WTC11 (cell line): ENCODE results near the gene FDXR. TPM values are rescaled to one million over a fixed set of nuclear protein-coding genes. Genes with fewer than 3 reads are reported as not detected.

Source experiments
- ATAC-seq: fragments of 200-7000 bp; cut with Tn5 transposase; 2 replicates; pipeline ENCODE4 v1.10.0; 2021; ENCODE audit warnings: mild to moderate bottlenecking, moderate library complexity
- CTCF ChIA-PET: fragments of 300-600 bp; sonication (Branson Sonifier 250); formaldehyde crosslinking; loops from one replicate; lab custom pipeline; 2021; ENCODE audit warnings: antibody characterized with exemption; lab: Charles Lee
- POLR2A ChIA-PET: fragments of 350-600 bp; sonication (Branson Sonifier 250); formaldehyde crosslinking; loops from one replicate; lab custom pipeline; 2021; ENCODE audit warnings: antibody characterized with exemption; lab: Charles Lee
- DNase-seq: peaks from one replicate; pipeline ENCODE4 v3.0.0; 2021; ENCODE audit warnings: low spot score
- H3K27ac Mint-ChIP-seq: 2 replicates; pipeline ENCODE4 v1.8.0; 2021; ENCODE audit warnings: mixed read lengths
- H3K27me3 Mint-ChIP-seq: 2 replicates; pipeline ENCODE4 v1.8.0; 2021; ENCODE audit warnings: low read depth, mild to moderate bottlenecking, moderate library complexity, mixed read lengths
- H3K36me3 Mint-ChIP-seq: 2 replicates; pipeline ENCODE4 v1.8.0; 2021; ENCODE audit warnings: mixed read lengths
- H3K4me1 Mint-ChIP-seq: 2 replicates; pipeline ENCODE4 v1.8.0; 2022; ENCODE audit warnings: mixed read lengths
- H3K4me3 Mint-ChIP-seq: 2 replicates; pipeline ENCODE4 v1.8.0; 2021; ENCODE audit warnings: mild to moderate bottlenecking, moderate library complexity, mixed read lengths
- H3K9me3 Mint-ChIP-seq: 2 replicates; pipeline ENCODE4 v1.8.0; 2021; ENCODE audit warnings: mixed read lengths
- CREB1 ChIP-seq: sonication (generic); formaldehyde crosslinking; IDR thresholded peaks from 2 replicates; pipeline ENCODE4 v1.8.0; 2023; ENCODE audit warnings: mild to moderate bottlenecking, missing genetic modification reagents
- ELF4 ChIP-seq: sonication (generic); formaldehyde crosslinking; IDR thresholded peaks from 2 replicates; pipeline ENCODE4 v1.8.1; 2022; ENCODE audit warnings: low read depth, mild to moderate bottlenecking, moderate library complexity, missing genetic modification reagents
- ESRRA ChIP-seq: sonication (generic); formaldehyde crosslinking; IDR thresholded peaks from 2 replicates; pipeline ENCODE4 v1.8.1; 2022; ENCODE audit warnings: mild to moderate bottlenecking, missing genetic modification reagents, borderline replicate concordance
- ETV6 ChIP-seq: sonication (generic); formaldehyde crosslinking; IDR thresholded peaks from 2 replicates; pipeline ENCODE4 v1.8.1; 2022; ENCODE audit warnings: mild to moderate bottlenecking, missing genetic modification reagents
- FOXK1 ChIP-seq: sonication (generic); formaldehyde crosslinking; IDR thresholded peaks from 2 replicates; pipeline ENCODE4 v1.8.0; 2022; ENCODE audit warnings: mild to moderate bottlenecking, moderate library complexity, missing genetic modification reagents
- GRHL2 ChIP-seq: fragments of 250-450 bp; sonication (Bioruptor Pico); IDR thresholded peaks from 2 replicates; pipeline ENCODE4 v1.8.0; 2022; ENCODE audit warnings: mild to moderate bottlenecking, moderate library complexity; ENCODE audit not compliant: insufficient replicate concordance, severe bottlenecking
- IRF2 ChIP-seq: sonication (generic); formaldehyde crosslinking; IDR thresholded peaks from 2 replicates; pipeline ENCODE4 v1.8.0; 2022; ENCODE audit warnings: low read depth, missing genetic modification reagents, borderline replicate concordance
- JAZF1 ChIP-seq: fragments of 250-450 bp; sonication (Bioruptor Pico); IDR thresholded peaks from 2 replicates; pipeline ENCODE4 v1.9.0; 2021; ENCODE audit warnings: moderate library complexity, mild to moderate bottlenecking, inconsistent platforms
- MLX ChIP-seq: sonication (generic); formaldehyde crosslinking; IDR thresholded peaks from 2 replicates; pipeline ENCODE4 v1.8.1; 2023; ENCODE audit warnings: mild to moderate bottlenecking, missing genetic modification reagents, moderate library complexity
- NR2C2 ChIP-seq: sonication (generic); formaldehyde crosslinking; IDR thresholded peaks from 2 replicates; pipeline ENCODE4 v1.8.0; 2022; ENCODE audit warnings: mild to moderate bottlenecking, missing genetic modification reagents
- NR3C1 ChIP-seq: sonication (generic); formaldehyde crosslinking; conservative IDR thresholded peaks from 2 replicates; pipeline ENCODE4 v1.8.1; 2023; ENCODE audit warnings: low read depth, mild to moderate bottlenecking, missing genetic modification reagents
- TEAD4 ChIP-seq: sonication (generic); formaldehyde crosslinking; IDR thresholded peaks from 2 replicates; pipeline ENCODE4 v1.8.0; 2022; ENCODE audit warnings: mild to moderate bottlenecking, missing genetic modification reagents
- ZBTB21 ChIP-seq: sonication (generic); formaldehyde crosslinking; IDR thresholded peaks from 2 replicates; pipeline ENCODE4 v1.8.1; 2023; ENCODE audit warnings: mild to moderate bottlenecking, missing genetic modification reagents, borderline replicate concordance
- ZNF138 ChIP-seq: sonication (generic); formaldehyde crosslinking; conservative IDR thresholded peaks from 2 replicates; pipeline ENCODE4 v1.8.1; 2022; ENCODE audit warnings: mild to moderate bottlenecking, moderate library complexity, missing genetic modification reagents
- ZSCAN18 ChIP-seq: fragments of 250-450 bp; sonication (Bioruptor Pico); IDR thresholded peaks from 2 replicates; pipeline ENCODE4 v2.1.2; 2022; ENCODE audit warnings: mild to moderate bottlenecking, moderate library complexity
- total RNA-seq: library from RNA; stranded (reverse); gene quantifications from 3 replicates; pipeline ENCODE4 v1.2.3, GENCODE V29; 2021
- TF ChIP-seq, protein P1 (sequence below): fragments of 250-450 bp; sonication (Bioruptor Pico); IDR thresholded peaks from 2 replicates; pipeline ENCODE4 v1.9.0; 2021; ENCODE audit warnings: moderate library complexity, mild to moderate bottlenecking, inconsistent platforms, borderline replicate concordance
- TF ChIP-seq, protein P2 (sequence below): sonication (generic); formaldehyde crosslinking; IDR thresholded peaks from 2 replicates; pipeline ENCODE4 v1.8.0; 2023; ENCODE audit warnings: missing genetic modification reagents
- TF ChIP-seq, protein P3 (sequence below): fragments of 250-450 bp; sonication (Bioruptor Pico); conservative IDR thresholded peaks from 2 replicates; pipeline ENCODE4 v1.9.0; 2021; ENCODE audit warnings: mild to moderate bottlenecking
- TF ChIP-seq, protein P4 (sequence below): fragments of 250-450 bp; sonication (Bioruptor Pico); IDR thresholded peaks from 2 replicates; pipeline ENCODE4 v1.8.0; 2021; ENCODE audit warnings: mild to moderate bottlenecking
- TF ChIP-seq, protein P5 (sequence below): sonication (generic); formaldehyde crosslinking; IDR thresholded peaks from 2 replicates; pipeline ENCODE4 v1.8.0; 2022; ENCODE audit warnings: mild to moderate bottlenecking, missing genetic modification reagents
- TF ChIP-seq, protein P6 (sequence below): sonication (generic); formaldehyde crosslinking; IDR thresholded peaks from 2 replicates; pipeline ENCODE4 v1.8.0; 2023; ENCODE audit warnings: mild to moderate bottlenecking, missing genetic modification reagents
- TF ChIP-seq, protein P7 (sequence below): sonication (generic); formaldehyde crosslinking; IDR thresholded peaks from 2 replicates; pipeline ENCODE4 v1.8.1; 2023; ENCODE audit warnings: mild to moderate bottlenecking, missing genetic modification reagents, moderate library complexity

Gene FDXR
- total RNA-seq, 1 experiment from 2014 or later = 52.8 TPM

DNA sequence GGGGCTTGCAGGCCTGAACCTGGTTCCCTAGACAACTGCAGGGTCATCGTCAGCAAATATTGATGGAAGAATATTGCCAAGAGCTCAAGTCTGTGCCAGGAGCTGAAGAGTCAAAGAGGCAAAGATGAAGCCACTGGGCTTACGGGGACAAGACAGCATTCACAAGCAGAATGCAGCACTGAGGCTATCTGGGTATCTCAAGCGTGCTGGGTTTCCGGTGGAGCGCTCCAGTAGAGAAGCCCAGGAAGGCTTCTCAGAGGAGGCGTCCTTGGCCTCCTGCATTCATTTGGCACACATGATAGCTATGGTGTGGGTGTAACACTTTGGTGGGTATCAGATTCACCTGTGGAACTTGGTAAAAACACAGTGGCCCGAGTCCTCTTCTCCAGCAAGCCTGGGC lies 17.8 kb upstream of the FDXR start (continued):
- TF ChIP-seq, protein P1, sequence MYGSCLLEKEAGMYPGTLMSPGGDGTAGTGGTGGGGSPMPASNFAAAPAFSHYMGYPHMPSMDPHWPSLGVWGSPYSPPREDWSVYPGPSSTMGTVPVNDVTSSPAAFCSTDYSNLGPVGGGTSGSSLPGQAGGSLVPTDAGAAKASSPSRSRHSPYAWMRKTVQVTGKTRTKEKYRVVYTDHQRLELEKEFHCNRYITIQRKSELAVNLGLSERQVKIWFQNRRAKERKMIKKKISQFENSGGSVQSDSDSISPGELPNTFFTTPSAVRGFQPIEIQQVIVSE (CRISPR knock-in tag) = no peak
- TF ChIP-seq, protein P2, sequence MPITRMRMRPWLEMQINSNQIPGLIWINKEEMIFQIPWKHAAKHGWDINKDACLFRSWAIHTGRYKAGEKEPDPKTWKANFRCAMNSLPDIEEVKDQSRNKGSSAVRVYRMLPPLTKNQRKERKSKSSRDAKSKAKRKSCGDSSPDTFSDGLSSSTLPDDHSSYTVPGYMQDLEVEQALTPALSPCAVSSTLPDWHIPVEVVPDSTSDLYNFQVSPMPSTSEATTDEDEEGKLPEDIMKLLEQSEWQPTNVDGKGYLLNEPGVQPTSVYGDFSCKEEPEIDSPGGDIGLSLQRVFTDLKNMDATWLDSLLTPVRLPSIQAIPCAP (CRISPR knock-in tag) = no peak
- TF ChIP-seq ESRRA (CRISPR knock-in tag) (no peak), ELF4 (CRISPR knock-in tag) (no peak), MLX (CRISPR knock-in tag) (no peak), JAZF1 (CRISPR knock-in tag) (no peak)
- TF ChIP-seq, protein P3, sequence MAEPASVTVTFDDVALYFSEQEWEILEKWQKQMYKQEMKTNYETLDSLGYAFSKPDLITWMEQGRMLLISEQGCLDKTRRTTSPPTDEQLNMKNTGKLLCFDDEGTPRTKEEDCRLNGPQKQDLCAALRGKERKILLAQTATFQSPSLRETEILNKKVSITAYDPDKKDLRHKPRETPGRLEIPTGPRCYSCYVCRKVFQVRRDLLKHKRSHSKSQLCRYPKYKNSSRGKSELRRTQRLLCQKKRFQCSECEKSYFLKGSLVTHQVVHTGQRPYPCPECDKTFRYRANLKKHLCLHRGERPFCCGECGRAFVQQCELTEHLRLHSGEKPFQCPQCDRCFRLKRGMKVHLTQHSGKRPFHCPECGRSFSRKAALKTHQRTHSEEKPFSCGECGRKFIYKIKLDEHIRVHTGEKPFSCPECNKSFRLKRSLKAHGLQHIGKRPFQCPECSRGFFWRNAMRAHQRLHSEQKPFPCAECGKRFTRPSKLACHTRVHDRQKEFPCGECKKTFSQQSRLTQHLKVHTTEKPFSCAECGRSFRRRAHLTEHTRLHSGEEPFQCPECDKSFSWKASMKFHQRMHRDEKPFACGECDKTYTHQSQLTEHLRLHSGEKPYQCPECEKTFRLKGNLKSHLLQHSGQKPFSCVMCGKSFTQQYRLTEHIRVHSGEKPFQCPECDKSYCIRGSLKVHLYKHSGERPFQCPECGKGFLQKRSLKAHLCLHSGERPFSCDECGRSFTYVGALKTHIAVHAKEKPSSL = no peak

- H3K4me3 Mint-ChIP-seq = no peak overlapping the region
- ATAC-seq = no peak
- H3K27ac Mint-ChIP-seq = no peak overlapping the region
- H3K27me3 Mint-ChIP-seq = peaks cover 40% of the 10 kb centered on the region
- H3K9me3 Mint-ChIP-seq = peaks cover 3% of the 10 kb centered on the region; the same call in 1 of the 2 replicates
- POLR2A ChIA-PET = interaction anchor here (0.7 to 1.5 kb wide), 2 partner anchors 16 to 112 kb away, joined by 3 read pairs; partner anchors contain the start of genes FDXR and NAT9
- no peak for TF ChIP-seq JAZF1 (CRISPR knock-in tag)
- TF ChIP-seq CREB1 = no peak
- no peak for TF ChIP-seq NR3C1 (CRISPR knock-in tag)
- TF ChIP-seq, protein P4, sequence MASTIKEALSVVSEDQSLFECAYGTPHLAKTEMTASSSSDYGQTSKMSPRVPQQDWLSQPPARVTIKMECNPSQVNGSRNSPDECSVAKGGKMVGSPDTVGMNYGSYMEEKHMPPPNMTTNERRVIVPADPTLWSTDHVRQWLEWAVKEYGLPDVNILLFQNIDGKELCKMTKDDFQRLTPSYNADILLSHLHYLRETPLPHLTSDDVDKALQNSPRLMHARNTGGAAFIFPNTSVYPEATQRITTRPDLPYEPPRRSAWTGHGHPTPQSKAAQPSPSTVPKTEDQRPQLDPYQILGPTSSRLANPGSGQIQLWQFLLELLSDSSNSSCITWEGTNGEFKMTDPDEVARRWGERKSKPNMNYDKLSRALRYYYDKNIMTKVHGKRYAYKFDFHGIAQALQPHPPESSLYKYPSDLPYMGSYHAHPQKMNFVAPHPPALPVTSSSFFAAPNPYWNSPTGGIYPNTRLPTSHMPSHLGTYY (CRISPR knock-in tag) = no peak
- no peak for TF ChIP-seq ESRRA (CRISPR knock-in tag)
- TF ChIP-seq ZNF138 (CRISPR knock-in tag) = no peak
- TF ChIP-seq FOXK1 (CRISPR knock-in tag) = no peak
- TF ChIP-seq NR2C2 (CRISPR knock-in tag) = no peak
- TF ChIP-seq ZBTB21 = no peak
- TF ChIP-seq ZSCAN18 = no peak
- no peaks in the 10 kb centered on the region for H3K36me3 Mint-ChIP-seq
- peaks cover 4% of the 10 kb centered on the region; the same call in 1 of the 2 replicates for H3K4me1 Mint-ChIP-seq
- DNase-seq = no peak
- CTCF ChIA-PET = interaction anchor here (0.6 to 2.1 kb wide), 4 partner anchors 22 to 151 kb away, joined by 3 to 6 read pairs (median 4); no protein-coding TSS in a partner anchor
Measured at GRCh38 chr17:74888469-74888868, 15.7 kb upstream of the FDXR start.

GRCh38 chr17:74883241-74883745 lies 10.5 kb upstream of the FDXR start:
- Mint-ChIP-seq H3K4me1 (peaks cover 8% of the 10 kb centered on the region), H3K27me3 (peaks cover 11% of the 10 kb centered on the region), H3K9me3 (peaks cover 3% of the 10 kb centered on the region; the same call in 1 of the 2 replicates), H3K36me3 (no peaks in the 10 kb centered on the region), H3K4me3 (no peak overlapping the region), H3K27ac (no peak overlapping the region; the same call in 1 of the 2 replicates)
- ChIA-PET CTCF (interaction anchor here (1.8 kb wide), 1 partner anchor 77 kb away, joined by 5 read pairs; no protein-coding TSS in a partner anchor), POLR2A (interaction anchor here (2.5 kb wide), 1 partner anchor 10 kb away, joined by 9 read pairs; the partner anchor contains the start of gene FDXR)
- ATAC-seq (peak; percentile 38; the same call in 1 of the 2 replicates), DNase-seq (no peak)
- TF ChIP-seq GRHL2 (CRISPR knock-in tag) = no peak
- TF ChIP-seq, protein P5, sequence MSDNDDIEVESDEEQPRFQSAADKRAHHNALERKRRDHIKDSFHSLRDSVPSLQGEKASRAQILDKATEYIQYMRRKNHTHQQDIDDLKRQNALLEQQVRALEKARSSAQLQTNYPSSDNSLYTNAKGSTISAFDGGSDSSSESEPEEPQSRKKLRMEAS = no peak
- no peak for TF ChIP-seq IRF2
- TF ChIP-seq, protein P6, sequence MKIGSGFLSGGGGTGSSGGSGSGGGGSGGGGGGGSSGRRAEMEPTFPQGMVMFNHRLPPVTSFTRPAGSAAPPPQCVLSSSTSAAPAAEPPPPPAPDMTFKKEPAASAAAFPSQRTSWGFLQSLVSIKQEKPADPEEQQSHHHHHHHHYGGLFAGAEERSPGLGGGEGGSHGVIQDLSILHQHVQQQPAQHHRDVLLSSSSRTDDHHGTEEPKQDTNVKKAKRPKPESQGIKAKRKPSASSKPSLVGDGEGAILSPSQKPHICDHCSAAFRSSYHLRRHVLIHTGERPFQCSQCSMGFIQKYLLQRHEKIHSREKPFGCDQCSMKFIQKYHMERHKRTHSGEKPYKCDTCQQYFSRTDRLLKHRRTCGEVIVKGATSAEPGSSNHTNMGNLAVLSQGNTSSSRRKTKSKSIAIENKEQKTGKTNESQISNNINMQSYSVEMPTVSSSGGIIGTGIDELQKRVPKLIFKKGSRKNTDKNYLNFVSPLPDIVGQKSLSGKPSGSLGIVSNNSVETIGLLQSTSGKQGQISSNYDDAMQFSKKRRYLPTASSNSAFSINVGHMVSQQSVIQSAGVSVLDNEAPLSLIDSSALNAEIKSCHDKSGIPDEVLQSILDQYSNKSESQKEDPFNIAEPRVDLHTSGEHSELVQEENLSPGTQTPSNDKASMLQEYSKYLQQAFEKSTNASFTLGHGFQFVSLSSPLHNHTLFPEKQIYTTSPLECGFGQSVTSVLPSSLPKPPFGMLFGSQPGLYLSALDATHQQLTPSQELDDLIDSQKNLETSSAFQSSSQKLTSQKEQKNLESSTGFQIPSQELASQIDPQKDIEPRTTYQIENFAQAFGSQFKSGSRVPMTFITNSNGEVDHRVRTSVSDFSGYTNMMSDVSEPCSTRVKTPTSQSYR (CRISPR knock-in tag) = no peak
- no peak for TF ChIP-seq ETV6 (CRISPR knock-in tag)
- TF ChIP-seq, protein P7, sequence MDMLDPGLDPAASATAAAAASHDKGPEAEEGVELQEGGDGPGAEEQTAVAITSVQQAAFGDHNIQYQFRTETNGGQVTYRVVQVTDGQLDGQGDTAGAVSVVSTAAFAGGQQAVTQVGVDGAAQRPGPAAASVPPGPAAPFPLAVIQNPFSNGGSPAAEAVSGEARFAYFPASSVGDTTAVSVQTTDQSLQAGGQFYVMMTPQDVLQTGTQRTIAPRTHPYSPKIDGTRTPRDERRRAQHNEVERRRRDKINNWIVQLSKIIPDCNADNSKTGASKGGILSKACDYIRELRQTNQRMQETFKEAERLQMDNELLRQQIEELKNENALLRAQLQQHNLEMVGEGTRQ (CRISPR knock-in tag) = no peak
- no peak for TF ChIP-seq TEAD4 (CRISPR knock-in tag)
